GM10847 (cell line): ENCODE data around the gene IL5.

Source experiments
- POLR2A ChIP-seq: IDR thresholded peaks from 2 replicates; pipeline ENCODE4 v1.6.1; 2011; ENCODE audit not compliant: insufficient read length; ENCODE audit errors: extremely low read depth

The IL5 gene

DNA sequence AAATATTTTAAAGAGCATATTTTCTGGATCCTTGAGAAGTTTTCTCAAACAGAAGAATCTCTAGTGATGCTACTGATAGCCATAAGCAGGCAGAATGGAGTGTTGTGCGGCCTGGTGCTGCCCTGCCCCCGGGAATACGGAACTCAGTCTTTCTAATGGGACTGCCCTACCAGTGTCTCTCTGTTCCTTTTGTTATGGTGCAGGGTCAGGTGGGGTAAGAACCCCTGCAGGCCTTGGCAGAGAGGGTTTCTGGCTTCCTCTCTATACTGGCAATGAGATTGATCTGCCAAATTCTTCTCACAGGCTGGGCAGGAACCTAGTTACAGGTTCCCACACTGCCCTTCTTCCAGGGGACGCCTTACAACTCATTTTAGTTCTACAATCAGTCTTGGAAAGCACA is 2.6 kb downstream of the IL5 start:
- TF ChIP-seq POLR2A, result no peak

DNA sequence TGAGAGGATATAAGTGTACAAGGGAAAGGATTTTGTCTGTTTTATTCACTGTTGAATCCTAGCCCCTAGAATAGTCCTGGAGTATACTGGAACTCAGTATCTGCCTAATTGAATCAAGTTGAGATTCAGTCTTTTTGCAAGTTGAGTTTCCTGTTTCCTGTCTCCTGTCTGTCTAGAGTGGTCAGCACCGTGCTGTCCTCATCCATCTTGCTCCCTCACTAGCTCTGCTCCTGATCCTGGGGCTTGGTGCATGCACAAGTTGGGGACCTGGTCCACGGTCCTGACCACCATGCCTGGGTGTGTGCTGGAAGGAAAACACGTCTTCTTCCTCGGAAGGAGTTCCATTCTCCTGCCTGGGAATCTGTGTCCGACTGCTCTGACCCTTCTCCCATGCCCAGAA is 3.2 kb downstream of the IL5 start:
- no peak for TF ChIP-seq POLR2A

DNA sequence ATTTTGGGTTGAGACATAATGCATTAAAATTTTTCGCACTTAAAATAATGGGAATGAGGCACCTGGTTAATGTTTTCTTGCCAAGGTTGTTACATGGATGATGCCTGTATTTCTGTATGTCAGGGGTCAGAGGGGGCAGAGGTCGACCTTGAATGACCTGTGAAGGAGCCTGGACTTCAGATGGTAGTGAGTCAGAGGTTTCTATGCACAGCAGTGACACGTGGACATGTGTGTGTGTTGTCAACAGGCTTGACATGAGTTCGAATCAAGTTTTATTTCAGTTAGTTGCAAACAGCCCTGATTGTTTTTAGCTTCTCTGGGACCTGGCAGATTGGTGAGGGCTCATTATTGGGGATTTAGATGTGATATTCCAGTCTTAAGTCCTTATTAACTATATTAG is 3.6 kb downstream of the IL5 start:
- TF ChIP-seq POLR2A, result no peak

DNA sequence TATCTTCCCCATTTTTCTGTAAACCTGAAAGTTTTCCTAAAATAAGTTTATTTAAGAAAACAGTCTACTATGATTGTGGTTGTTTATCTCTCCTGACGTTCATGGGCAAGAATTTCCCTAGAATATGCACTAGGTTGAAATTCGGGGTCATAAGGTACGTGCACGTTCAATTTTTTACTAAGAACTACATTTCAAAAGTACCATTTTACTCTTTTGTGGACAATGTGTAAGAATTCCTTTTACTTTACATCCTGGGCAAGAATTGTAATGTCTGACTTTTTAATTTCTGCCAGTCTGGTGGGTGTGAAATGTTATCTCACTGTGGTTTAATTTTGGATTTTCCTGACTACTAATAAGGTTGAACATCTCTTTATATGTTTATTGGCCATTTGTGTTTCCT is 12.4 kb downstream of the IL5 start:
- no peak for TF ChIP-seq POLR2A

DNA sequence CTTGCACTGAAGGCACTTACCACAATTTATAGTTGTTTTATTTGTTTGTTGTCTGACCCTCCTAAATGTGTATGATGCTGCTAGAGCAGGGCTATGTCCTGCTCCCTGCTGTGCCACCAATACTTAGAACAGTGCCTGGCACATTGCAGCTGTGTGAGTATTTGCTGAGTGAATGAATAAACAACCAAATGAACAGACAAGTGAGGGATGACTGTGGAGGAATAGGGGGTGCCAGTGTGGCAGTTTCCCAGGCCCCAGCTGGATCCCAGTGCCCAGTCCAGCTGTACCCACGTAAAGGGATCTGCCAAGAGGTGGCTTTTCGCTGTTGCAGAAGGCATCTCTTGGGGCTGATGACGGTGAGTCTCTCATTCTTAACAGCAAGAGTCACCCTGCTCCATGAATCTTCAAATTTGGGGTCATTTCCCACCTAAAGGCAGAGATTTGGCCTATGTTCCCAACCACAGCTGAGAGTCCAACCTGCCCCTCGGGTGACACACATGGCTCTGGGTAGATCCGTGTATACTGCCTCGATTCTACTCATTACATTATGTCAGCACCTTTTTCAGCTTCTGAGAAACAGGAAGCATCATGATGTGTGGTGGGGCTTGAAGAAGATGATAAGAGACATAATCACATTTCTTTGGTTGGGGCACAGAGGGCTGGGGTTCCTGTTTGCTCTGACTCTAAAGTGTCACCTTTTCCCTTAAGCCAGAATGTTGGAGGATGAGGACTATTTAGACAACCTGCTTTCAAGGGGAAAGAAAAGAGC is 14.3 kb downstream of the IL5 start:
- no peak for TF ChIP-seq POLR2A

DNA sequence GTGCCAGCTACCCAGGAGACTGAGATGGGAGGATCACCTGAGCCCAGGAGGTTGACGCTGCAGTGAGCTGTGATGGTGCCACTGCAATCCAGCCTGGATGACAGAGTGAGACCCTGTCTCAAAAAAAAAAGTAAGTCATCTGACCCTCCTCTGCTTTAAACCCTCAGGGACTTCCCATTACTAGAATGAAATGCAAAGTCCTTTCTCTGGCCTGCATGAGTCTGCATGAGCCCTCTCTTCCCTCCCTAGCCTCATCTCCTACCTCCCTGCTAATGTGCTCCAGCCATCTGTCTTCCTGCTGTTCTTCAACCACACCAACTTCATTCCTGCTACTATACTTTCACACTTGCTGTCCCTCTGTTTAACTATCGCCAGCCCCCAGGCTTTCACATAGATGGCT is 15.3 kb downstream of the IL5 start:
- TF ChIP-seq POLR2A, result no peak

DNA sequence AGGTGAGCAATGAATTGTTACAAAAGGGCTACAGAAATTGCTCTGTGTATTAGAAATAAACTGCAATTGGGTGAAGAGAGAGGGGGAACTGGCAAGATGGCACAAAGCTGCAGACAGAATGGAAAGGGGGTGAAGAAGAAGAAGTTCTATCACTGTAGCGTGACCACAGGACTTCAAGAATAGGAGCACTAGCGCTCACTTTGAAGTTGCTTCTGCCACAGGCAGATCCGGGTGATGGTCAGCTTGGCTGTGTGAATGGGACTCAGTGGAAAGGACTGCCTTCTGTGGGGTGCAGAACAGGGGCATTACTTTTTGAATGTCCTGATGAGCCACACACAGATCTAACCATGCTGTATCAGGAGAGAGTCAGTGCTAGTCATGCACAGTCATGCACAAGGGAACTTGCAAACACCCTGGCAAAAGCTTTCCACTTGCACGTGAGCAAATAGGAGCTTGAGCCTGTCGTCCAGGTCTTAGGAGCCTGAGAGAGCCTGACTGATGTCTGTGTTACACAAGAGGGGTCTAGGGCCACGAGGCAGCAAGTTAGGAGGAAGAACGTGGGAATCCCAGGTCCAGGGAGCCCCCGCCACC is 16.3 kb downstream of the IL5 start:
- TF ChIP-seq POLR2A, result no peak

DNA sequence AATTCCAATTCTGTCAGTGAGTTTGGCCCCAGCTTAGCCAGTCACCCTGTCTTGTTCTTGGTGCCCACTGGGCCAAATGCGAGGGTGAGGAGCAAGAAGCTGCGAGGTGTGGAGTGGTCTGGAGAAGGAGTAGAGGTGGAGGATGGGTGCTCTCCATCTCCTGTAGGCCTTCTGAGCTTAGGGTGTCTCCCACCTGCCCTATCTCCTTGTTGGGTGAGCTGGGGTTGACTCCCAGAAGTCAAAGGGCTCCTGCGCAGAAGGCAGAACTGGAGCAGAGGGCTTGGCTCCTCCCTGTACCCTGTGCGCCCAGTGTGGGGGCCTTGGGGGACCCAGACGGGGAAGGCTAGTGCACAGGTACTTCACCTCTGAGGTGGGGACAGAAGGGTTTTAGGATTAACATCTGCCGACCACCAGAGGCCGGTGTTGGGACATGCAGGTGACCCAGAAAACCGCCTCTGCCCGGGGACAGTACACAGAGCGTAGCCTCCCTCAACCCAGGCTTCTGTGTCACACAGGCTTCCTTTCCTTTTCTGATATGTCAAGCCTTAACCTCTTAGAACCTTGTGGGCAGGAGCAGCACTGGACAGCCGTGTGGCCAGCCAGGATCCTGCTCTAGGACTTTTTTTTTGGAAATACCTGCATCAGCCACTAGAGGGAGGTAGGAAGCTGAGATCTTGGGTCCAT is 16.9 kb downstream of the IL5 start:
- TF ChIP-seq POLR2A, result no peak

DNA sequence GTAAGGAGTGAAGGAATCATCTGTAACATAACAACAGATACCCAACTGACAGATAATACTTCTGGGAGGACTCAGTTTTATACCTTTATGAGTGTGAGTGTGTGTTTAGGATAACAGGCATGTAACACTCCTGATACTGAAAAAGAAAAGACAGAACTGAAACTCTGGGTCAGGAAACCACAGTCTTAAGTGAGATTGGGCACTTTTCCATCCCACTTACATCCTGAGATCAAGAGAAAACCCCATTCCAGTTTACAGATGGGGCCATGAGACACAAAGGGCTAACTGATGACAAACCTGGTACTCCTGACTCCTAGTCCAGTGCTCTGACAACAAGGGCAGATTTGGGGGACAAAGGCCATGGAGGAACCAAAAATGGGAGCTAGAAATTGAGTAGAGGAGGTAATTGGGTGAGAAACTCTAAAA is 18.0 kb downstream of the IL5 start:
- no peak for TF ChIP-seq POLR2A

DNA sequence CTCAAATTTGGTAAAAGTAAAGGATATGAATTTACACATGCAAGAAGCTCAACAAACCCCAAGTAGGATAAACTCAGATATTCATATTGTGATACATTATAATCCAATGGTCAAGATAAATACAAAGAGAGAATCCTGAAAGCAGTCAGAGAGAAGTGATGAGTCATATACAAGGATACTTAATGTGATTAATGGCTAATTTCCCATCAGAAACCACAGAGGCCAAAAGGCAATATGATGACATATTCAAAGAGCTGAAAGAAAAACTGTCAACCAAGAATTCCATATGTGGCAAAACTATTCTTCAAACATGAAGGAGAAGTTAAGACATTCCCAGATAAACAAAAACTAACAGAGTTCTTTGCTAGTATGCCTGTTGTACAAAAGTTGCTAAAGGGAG is 33.2 kb downstream of the IL5 start:
- no peak for TF ChIP-seq POLR2A

DNA sequence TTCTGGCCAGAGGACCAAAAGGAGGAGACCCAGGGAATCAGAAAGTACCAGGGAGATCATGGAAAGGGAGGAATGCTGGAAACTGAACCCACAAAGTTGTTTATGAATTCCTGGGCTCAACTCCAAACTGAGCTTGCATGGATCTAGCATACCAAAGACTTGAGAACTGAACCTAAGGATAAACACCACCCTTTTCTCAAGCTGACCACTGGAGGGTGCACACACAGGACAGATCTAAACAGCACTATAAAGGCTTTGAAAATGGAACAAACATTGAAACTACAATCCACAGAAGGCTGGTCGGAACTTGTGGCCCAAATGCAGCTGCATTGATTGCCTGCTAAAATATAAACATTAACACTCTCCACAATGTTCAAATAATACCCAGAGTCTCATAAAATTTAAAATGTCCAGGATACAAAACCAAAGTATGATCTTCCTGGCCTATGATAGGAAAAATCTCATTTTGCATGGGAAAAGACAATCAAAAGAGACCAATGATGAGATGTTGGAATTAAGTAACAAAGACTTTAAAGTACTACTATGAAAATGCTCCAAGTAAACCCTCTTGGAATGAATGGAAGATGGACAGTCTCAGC is 37.1 kb downstream of the IL5 start:
- TF ChIP-seq POLR2A, result no peak

DNA sequence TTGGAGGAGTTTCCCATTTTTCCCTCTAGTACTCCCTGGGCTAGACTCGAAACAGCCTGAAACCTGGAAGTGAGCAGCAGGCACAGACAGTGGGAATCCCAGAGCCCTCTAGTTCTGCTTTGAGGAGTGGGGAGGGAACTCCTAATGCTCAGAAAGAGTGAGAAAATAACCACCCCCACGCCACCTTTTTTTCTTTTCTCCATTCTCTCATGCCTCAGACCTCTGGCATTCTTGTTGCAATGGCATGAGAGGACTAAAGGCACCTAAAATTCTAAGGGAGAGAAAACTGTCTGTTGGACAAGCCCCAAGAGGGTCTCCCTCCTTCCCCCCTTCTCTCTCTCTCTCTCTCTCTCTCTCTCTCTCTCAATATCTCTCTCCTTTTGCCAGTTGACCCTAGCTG is 37.7 kb downstream of the IL5 start:
- no peak for TF ChIP-seq POLR2A

DNA sequence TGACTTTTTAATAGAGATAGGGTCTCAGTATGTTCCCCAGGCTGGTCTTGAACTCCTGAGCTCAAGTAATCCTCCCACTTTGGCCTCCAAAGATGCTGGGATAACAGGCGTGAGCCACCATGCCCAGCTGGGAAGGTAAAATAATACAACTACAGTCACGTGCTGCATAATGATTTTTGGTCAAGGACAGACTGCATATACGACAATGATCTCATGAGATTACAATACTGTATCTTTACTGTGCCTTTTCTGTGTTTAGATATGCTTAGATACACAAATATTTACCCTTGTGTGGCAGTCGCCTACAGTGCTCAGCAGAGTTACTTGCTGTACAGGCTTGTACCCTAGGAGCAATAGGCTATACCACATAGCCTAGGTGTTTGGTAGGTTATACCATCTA is 38.6 kb downstream of the IL5 start:
- TF ChIP-seq POLR2A, result no peak

DNA sequence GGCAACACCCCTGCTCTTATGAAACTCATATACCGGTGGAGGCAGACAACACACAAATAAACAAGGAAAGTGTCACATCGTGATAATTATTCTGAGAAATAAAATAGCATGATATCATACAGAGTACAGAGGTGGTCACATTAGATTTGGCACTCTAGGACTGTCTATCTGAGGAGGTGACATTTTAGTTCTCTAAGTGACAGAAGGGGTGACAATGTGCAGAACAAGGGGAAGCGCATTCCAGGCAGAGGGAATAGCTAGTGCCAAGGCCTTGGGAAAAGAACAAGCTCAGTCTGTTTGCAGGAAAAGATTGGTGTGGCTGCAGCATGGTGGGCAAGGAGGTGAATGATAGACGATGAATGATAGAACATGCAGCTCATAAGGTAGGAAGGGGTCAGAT is 40.1 kb downstream of the IL5 start:
- TF ChIP-seq POLR2A, result no peak

DNA sequence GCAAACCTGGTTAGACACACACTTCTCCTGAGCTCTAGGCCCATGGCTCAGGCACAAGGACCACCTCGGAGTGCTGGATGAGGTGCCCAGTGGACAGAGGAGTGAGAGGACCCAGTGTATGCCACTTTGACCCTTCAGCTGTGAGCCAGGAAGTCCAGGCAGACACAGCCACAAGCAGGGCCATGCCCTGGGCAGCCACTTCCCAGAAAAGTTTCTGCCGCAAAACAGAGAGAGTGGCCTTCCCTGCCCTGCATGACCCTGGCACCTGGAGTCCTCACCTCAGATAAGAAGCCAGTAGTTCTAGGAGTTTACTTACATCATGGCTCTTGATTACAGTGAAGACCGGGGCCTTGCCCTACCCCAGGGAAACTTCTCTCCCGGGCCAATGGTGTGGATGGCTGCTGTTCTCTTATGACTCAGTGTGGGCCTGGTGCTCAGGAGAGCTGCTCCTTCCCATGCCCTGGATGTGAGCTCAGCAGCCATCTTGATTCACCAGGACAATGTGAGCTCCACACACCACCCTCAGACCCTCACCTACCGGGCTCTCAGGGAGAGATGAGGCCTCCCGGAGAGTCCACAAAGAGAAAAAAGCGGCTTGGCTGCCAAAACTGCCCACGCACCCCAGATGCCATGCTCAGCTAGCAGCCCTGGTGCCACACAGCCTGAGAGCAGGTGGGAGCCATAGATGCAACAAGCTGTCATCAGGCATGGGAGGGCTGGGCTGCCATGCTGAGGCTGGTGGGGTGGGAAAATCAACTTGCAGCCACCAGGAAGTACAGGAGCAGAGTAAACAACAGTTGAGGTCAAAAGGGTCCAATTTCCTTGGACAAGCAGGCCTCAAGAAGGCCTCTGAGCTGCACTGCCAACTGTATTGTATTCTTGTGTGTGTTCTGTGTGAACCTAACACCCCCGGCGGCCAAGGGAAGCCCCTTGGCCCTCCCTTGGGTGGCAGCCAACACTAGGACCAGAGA is 41.1 kb downstream of the IL5 start:
- TF ChIP-seq POLR2A, result no peak
